ENCODE results near the gene NXN. TPM values are rescaled to one million over a fixed set of nuclear protein-coding genes. Genes with fewer than 3 reads are reported as not detected.
"Not testable (repeated sequence)": the region's sequence is repeated elsewhere in the genome, so short reads cannot be mapped to it uniquely, and the experiment has no call there.

The NXN gene
- total RNA-seq, 1 donor from 2014 or later: 67.3 TPM

DNA sequence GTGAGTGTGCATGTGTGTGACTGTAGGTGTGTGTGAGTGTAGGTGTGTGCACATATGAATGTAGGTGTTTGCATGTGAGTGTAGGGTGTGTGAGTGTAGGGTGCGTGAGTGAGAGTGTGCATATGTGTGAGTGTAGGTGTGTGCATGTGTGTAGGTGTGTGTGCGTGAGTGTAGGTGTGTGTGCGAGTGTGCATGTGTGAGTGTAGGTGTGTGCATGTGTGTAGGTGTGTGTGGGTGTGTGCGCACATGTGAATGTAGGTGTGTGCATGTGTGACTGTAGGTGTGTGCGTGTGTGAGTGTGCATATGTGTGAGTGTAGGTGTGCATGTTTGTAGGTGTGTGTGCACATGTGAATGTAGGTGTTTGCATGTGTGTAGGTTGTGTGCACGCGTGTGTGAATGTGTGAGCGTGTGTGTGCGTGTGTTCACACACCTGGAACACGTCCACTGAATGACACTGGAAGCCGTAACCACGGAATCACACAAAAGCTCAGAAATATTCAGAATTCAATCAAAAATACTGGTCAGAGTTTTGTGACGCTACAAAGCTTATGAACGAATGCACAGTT lies 166.9 kb downstream of the NXN start:
- no peaks in the 10 kb centered on the region for H3K27me3 ChIP-seq
- no peaks in the 10 kb centered on the region for H3K4me1 ChIP-seq
- intact Hi-C loops (cut with DNase I): no loop called here
- no peak overlapping the region for H3K27ac ChIP-seq
- no peaks in the 10 kb centered on the region for H3K9me3 ChIP-seq
- H3K4me3 ChIP-seq: no peak overlapping the region
- H3K36me3 ChIP-seq: no peaks in the 10 kb centered on the region
- TF ChIP-seq, protein P1, sequence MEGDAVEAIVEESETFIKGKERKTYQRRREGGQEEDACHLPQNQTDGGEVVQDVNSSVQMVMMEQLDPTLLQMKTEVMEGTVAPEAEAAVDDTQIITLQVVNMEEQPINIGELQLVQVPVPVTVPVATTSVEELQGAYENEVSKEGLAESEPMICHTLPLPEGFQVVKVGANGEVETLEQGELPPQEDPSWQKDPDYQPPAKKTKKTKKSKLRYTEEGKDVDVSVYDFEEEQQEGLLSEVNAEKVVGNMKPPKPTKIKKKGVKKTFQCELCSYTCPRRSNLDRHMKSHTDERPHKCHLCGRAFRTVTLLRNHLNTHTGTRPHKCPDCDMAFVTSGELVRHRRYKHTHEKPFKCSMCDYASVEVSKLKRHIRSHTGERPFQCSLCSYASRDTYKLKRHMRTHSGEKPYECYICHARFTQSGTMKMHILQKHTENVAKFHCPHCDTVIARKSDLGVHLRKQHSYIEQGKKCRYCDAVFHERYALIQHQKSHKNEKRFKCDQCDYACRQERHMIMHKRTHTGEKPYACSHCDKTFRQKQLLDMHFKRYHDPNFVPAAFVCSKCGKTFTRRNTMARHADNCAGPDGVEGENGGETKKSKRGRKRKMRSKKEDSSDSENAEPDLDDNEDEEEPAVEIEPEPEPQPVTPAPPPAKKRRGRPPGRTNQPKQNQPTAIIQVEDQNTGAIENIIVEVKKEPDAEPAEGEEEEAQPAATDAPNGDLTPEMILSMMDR (IDR thresholded peaks at IDR 0.05): no peak
- no peak for DNase-seq (ENCODE audit: low spot score in 2 of 2)

DNA sequence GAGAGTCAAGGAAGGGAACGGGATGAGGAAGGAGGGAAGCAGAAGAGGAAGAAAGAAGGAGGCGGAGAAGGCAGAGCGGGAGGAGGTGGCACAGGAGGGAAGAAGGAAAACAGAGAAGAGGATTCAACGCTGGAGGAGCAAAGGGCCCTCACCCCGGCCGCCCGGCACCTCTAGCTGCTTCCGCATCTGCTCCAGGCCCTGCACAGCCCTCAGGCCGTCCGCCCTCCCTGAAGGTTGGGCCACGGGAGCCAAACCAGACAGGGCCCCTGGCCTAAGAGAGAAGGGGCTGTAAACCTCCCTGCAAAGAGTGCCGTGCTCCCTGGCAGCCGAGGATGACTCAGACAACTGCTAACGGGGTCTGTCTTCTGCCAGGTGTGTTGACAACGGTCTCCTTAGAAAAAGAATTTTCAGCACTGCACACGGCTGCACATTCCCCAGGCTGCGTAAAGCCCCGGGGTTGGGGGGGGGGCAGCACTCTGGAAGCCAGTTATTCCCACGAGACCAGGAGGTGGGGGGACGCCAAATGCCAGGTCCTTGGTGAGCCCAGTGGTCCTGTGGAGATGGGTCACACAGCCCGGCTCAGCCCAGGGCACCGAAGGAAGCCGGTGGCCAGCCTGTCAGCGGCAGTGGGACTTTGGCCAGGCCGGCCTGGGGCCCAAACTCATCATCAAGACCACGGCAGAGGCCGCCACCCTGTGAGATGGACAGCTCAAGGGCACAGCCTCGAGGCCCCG lies 168.4 kb downstream of the NXN start:
- DNase-seq (ENCODE audit: low spot score in 2 of 2): no peak
- Histone ChIP-seq H3K36me3 (no peaks in the 10 kb centered on the region), H3K9me3 (no peaks in the 10 kb centered on the region), H3K4me3 (no peak overlapping the region), H3K27ac (no peak overlapping the region), H3K4me1 (no peaks in the 10 kb centered on the region), H3K27me3 (no peaks in the 10 kb centered on the region)
- TF ChIP-seq, protein P1 (IDR thresholded peaks at IDR 0.05): no peak
- intact Hi-C loops (cut with DNase I): no loop called here

DNA sequence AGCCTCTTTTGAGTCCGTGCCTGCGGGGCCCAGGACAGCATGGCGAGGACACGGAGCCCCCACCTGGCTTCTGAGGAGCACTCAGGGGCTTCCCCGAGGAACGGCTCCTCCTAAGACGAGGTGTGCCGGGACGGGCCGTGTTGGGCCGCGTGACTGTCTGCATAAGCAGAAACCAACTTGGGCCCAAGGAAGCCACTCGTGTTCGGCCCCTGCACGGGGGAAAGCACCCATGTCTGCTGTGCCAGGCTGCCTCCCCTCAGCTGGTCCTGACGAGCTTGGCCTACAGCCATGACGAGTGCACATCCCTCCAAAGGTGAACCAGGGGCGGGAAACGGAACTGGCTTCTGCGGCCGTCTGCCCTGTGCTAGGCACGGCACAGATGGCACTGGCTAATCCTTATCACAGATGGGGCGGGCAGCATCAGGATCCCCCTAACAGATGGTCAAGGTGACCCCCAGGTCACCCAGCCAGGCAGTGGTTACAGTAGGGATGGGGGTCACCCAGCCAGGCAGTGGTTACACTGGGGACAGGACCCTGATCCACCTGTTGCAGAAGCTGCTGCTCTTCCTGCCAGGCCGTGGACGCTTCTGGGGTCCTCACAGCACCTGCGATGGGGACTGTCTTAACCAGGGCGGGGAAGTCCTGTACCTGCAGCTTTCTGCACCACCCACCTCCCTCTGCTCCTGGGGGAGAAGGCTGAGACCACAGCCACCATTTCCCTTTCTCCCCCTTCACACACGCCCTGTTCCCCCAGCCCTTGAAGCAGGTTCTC lies 171.9 kb downstream of the NXN start:
- Histone ChIP-seq H3K4me1 (no peaks in the 10 kb centered on the region), H3K27ac (no peak overlapping the region), H3K27me3 (no peaks in the 10 kb centered on the region), H3K9me3 (no peaks in the 10 kb centered on the region), H3K4me3 (no peak overlapping the region), H3K36me3 (no peaks in the 10 kb centered on the region)
- DNase-seq (ENCODE audit: low spot score in 2 of 2): no peak
- TF ChIP-seq, protein P1 (IDR thresholded peaks at IDR 0.05): no peak
- intact Hi-C loops (cut with DNase I): no loop called here

DNA sequence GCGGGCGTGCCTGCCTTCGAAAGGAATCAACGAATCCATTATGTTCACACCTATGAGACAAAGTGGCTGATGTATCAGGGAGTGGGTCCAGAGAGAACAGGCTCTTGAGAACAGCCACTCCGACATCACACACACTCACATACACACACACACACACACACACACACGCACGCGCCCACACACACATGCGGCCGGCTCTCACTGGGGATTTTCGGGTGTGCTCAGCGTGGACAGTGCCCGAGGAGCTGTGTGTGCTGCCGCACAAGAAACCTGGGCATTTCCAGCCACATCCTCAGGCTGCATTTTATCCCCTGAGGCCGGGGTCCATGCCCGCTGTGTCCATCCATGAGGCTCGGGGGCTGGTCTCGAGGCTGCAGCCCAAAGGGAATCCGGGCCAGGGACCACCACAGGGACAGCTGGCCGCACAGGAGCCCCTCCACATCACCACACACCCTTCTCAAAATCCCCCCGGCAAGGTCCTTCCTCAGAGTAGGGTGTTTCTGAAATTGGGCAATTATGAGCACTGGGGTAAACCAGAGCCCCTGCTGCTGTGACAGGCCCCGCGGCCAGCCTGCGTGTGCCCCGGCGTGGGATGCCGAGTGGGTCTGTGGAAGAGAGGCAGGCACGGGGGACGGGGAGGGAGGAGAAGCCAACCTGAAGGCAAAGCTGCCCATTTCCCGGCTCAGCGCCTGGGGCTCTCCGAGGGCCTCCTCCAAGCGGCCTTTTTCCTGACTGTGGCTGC lies 172.6 kb downstream of the NXN start:
- TF ChIP-seq, protein P1 (IDR thresholded peaks at IDR 0.05): no peak
- Histone ChIP-seq H3K4me3 (no peak overlapping the region), H3K9me3 (no peaks in the 10 kb centered on the region), H3K27ac (no peak overlapping the region), H3K27me3 (no peaks in the 10 kb centered on the region), H3K4me1 (no peaks in the 10 kb centered on the region), H3K36me3 (no peaks in the 10 kb centered on the region)
- no peak for DNase-seq (ENCODE audit: low spot score in 2 of 2)
- intact Hi-C loops (cut with DNase I): no loop called here

DNA sequence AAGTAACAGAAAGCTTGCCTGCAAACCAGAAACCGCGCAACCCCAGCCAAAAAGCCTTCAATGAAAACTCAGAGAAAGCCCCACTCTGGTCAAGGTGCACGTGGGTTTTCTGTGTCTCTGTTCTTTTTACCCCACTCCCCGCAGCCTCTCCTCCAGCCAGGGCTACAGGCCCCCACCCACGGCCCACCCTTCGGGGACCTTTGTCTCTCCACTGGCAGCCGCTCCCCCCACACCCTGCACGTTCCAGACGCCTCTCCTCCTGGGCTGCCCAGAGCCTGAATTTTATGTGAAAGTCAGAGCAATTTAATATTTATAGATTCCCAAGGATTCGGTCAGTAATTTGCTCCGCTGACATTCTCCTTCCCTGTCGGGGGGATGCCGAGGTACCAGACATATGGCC lies 173.2 kb downstream of the NXN start:
- H3K27ac ChIP-seq: no peak overlapping the region
- no peaks in the 10 kb centered on the region for H3K4me1 ChIP-seq
- H3K9me3 ChIP-seq: no peaks in the 10 kb centered on the region
- intact Hi-C loops (cut with DNase I): no loop called here
- H3K4me3 ChIP-seq: no peak overlapping the region
- H3K27me3 ChIP-seq: no peaks in the 10 kb centered on the region
- no peaks in the 10 kb centered on the region for H3K36me3 ChIP-seq
- DNase-seq (ENCODE audit: low spot score in 2 of 2): no peak
- TF ChIP-seq, protein P1 (IDR thresholded peaks at IDR 0.05): no peak

DNA sequence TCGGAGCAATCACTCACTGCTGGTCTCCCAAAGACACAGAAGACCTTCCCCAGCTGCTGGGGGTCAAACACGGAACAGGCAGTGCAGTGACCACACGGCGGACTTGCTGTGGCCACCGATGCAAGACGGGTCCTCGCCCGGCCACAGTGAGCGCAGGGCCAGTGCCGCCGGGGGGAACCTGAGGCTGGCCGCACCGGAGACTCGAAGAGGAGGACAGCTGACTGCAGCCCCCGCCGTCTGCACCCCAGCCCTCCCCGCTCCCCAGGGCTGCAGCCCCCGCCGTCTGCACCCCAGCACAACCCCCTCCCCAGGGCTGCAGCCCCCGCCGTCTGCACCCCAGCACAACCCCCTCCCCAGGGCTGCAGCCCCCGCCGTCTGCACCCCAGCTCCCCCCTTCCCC lies 173.7 kb downstream of the NXN start:
- H3K27ac ChIP-seq; intact Hi-C loops (cut with DNase I); DNase-seq (ENCODE audit: low spot score in 2 of 2); H3K4me3 ChIP-seq; H3K9me3 ChIP-seq; H3K27me3 ChIP-seq; H3K36me3 ChIP-seq; H3K4me1 ChIP-seq: not testable (repeated sequence)

Data from ascending aorta (tissue), 2 donors.